ENCODE data around the gene AWAT2.

Gene AWAT2, protein sequence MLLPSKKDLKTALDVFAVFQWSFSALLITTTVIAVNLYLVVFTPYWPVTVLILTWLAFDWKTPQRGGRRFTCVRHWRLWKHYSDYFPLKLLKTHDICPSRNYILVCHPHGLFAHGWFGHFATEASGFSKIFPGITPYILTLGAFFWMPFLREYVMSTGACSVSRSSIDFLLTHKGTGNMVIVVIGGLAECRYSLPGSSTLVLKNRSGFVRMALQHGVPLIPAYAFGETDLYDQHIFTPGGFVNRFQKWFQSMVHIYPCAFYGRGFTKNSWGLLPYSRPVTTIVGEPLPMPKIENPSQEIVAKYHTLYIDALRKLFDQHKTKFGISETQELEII

DNA sequence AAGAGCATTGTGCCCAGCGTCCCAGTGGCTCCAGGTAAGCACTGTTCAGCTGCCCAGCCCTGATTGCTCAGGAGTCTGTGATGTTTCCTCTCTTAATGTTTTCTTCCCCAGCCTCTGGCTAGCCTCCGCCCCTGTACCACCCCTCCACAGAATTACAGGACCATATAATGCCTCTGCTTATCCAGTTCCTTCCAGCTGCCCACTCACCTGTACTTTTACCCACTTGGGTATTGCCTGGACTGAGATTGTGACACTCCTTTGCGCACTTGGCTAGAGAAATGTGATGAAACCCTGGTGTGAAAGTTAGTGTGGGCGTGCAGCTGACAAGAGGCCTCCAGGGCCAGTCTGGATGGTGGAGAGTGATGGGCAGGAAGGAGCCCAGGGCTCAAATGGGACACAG is at the start of gene AWAT2:
AWAT2 (minus strand) TSS at position 14 of the 400 bp plus-strand sequence; CDS start at position 8, 6 bp downstream.
- no peak for DNase-seq (ENCODE audit: extremely low read depth in 1 of 2, low read depth in 1 of 2)

DNA sequence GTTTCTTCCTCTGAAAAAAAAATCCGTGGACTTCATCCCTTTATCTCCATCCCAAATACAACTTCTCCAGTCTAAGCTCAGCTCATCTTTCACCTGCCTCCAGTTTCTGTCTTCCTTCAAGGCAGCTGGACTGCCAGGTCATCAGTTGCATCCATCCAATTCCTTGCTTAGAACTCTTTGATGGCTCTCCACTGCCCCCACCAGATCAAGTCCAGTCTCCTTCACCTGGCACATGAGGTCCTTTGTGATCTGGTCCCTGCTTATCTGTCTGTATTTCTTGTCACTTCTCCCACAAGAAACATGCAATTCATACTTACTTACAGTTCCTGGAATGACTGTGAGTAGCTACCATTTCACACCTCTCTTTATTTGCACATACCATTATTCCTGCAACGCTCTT is 46.3 kb upstream of the AWAT2 start:
- no peak for DNase-seq (ENCODE audit: extremely low read depth in 1 of 2, low read depth in 1 of 2)

DNA sequence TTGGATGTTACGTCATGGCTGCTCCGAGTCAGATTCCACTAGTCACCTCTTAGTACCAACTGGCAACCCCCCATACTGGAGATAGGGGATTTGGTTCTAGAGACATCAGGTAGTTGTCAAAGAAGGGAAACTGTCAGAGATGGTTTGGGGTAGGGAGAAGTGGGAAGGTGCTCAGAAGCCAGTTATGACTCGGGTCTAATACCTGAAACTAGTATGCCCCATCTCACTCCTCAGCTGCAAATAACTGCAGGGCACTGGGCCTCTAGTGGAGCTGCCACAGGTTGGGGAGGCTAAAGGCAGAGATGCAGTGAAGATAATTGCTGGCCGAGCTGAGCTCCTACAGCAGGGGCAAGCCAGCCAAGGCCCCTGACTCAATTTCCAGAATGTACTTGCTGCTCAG is 42.5 kb upstream of the AWAT2 start:
- DNase-seq (ENCODE audit: extremely low read depth in 1 of 2, low read depth in 1 of 2), result no peak

DNA sequence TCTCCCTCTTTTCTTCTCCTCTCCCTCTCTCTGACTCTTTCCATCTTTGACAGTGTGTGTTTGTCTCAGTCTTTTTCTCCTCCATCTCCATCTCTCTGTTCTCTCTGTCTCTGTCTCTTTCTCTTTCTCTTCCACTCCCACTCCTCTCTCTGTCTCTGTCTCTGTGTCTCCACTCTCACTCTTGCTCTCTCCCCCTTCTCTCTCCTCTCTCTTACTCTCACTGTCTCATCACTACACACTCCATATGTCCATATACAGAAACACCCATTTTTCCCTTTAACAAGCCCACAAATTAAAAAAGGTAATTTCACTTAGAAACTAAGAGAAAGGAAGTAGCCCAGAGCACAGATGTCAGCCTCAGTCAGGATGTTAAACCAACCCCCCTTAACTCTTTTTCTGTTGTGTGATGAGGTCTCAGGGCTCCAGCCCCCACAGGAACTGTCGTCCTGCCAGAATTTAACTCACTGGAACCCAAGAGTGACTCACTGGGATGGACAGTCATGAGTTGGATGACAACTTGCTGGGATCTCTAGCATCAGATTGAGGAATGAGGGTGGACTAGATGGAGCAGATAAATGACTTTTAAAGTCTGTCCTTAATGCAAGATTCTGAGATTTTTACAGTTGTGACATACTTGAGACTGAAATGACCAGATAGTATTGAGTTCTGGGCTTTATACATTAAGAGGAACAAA is 40.0 kb upstream of the AWAT2 start:
- no peak for DNase-seq (ENCODE audit: extremely low read depth in 1 of 2, low read depth in 1 of 2)

DNA sequence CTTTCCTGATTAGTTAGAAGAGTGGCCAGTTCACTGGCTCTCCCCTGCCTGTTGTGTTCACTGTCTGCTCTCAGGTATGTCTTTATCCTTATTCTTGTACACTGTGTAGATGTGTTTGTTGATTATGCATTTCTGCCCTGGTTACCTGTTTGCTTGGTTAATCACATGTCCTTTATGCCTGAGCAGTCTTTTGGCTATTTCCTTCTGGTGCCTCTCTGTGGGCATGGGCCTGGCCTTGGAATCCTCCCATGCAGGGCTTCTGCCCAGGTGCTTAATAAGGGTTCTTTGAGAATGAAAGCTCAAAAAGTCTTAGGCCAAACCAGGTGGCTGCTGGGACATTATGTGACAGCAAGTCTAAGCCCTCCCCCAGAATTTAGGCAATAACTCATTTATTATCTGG is 39.0 kb upstream of the AWAT2 start:
- DNase-seq (ENCODE audit: extremely low read depth in 1 of 2, low read depth in 1 of 2), result no peak

DNA sequence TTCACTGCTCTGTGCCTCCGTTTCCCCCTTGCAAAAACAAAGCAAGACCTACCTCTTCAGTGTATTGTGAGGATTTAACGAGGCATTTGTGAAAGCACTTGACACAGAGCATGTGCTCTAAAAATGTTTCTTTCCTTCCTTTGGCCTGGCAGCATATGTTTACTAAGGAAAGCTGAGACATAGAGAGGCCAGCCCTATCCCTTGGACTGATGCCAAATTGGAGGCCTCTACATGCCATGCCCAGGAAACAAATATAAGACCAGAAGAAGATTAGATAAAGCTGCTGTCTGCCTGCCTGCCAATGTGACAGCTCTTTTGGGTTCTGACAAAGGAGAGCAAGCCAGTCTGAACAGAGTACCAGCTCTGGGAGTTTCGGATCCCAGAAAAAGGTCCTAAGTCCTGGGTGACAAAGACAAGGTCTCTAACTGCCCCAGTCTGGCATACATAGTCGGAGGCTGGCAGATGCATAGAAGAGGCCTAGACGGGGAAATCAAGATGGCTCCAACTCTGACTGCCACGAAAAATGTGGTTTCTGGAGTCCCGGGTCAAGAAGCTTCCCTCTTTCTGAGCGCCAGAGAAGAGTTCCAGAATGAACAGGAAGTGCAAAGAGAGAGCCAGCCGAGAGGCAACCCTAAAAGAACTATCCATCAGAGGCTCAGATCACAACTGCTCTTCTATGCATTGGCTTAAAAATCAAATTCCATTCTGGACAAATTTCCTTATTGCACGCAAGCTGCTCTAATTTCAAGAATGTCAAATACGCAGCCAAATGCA is 38.3 kb upstream of the AWAT2 start:
- no peak for DNase-seq (ENCODE audit: extremely low read depth in 1 of 2, low read depth in 1 of 2)

DNA sequence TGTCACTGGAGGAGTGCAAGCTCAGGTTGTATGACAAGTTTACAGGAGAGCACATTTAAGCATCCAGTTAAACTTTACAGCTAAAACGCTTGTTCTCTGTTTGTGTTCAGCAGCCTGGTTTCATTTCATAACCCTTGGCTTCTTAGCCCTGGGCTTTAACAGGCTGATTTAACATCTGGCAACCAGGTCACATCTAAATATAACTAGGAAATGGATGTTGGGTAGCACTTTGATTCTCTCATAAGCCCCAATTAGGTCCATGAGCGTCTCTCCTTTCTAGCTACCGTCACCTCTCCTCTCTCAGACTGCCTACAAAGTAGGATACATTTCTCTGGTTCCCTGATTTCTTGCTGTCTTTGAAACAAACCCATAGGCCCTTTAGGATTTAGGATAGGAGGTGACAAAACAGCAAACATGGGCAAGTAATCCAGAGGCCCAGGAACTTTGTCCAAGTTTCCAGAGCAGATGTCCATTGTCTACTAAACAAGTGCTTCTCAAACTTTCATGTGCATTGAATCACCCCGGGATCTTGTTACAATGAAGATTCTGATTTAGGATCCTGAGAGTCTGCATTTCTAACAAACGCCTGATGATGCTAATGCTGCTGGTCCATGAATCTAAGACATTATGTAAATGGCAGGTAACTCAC is 35.0 kb upstream of the AWAT2 start:
- no peak for DNase-seq (ENCODE audit: extremely low read depth in 1 of 2, low read depth in 1 of 2)

DNA sequence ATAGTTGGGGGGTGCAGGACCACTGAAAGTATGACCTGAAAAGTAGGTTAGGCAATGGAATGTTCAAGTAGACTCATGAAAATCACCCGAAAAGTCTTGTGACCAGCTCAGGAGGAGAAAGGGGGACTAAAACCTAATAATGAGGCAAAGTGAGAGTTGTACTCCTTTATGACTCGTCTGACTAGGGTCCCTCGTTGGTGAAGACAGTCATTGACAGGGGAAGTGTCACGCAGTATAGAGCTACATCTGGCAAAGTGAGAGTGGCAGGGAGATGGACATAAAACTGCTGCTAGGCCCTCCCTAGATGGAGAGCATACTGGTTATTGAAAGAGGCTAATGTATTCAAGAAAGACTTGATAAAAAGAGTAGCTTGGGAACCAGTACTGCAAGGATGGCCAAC is 33.0 kb upstream of the AWAT2 start:
- no peak for DNase-seq (ENCODE audit: extremely low read depth in 1 of 2, low read depth in 1 of 2)

DNA sequence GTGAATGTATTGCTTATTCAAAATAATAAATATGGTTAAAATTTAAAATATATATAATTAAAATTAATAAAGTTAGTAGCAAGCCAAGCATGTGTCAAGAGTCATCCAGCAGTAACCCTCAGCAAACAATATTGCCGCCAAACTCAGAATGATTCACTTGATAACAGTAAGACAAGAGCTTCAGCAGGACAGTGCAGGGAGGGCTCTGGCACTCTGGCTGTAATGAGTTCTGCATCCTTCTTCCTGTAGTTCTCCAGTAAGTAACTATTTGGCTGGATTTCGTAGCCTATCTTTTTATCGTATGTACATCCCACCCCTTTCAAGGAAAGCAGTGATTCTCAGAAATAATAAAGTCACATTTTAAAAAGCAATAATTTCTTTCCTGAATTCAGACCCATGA is 30.1 kb upstream of the AWAT2 start:
- no peak for DNase-seq (ENCODE audit: extremely low read depth in 1 of 2, low read depth in 1 of 2)

DNA sequence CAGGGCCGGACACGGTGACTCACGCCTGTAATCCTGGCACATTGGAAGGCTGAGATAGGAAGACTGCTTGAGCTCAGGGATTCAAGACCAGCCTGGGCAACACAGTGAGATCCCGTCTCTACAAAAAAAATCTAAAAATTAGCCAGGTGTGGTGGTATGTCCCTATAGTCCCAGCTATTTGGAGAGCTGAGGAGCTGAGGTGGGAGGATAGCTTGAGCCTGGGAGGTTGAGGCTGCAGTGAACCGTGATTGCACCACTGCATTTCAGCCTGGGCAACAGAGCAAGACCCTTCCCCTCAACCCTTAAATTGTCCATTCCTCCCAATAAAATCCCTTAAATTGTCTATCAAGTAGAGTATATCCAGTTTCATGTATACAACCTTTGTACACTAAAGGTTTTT is 29.6 kb upstream of the AWAT2 start:
- DNase-seq (ENCODE audit: extremely low read depth in 1 of 2, low read depth in 1 of 2), result no peak

DNA sequence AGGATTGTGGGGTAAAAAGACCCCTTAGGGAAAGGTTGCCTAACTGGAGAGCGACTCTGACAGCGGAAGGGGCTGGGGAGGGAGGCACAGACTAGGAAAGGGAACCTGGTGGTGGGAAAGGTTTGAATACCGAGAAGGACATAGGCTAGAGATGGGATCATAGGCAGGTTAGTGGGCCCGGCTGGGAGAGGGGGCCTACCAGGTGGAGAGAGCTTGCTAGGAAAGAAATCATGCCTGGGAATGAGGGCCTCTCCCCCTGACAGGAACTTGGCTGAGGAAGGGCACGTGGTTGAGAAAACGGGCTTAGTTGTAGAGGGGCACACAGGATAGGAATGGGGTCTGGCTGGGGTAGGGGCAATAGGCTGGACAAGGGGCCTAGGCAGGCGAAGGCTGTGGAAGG is 16.9 kb upstream of the AWAT2 start:
- DNase-seq (ENCODE audit: extremely low read depth in 1 of 2, low read depth in 1 of 2), result no peak

DNA sequence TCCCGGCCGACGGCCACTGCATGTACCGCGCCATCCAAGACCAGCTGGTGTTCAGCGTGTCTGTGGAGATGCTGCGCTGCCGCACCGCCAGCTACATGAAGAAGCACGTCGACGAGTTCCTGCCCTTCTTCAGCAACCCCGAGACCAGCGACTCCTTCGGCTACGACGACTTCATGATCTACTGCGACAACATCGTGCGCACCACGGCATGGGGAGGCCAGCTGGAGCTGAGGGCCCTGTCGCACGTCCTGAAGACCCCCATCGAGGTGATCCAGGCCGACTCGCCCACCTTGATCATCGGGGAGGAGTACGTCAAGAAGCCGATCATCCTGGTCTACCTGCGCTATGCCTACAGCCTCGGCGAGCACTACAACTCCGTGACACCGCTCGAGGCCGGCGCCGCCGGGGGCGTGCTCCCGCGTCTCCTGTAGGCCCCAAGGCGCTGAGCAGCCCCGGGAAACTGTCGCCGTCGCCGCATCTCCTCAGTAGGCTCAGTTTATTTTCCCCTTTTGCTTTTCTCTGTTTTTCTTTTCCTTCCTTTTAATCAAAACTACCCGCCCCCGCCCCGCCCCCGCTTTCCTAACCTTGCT is 13.3 kb upstream of the AWAT2 start:
- DNase-seq (ENCODE audit: extremely low read depth in 1 of 2, low read depth in 1 of 2), result no peak

DNA sequence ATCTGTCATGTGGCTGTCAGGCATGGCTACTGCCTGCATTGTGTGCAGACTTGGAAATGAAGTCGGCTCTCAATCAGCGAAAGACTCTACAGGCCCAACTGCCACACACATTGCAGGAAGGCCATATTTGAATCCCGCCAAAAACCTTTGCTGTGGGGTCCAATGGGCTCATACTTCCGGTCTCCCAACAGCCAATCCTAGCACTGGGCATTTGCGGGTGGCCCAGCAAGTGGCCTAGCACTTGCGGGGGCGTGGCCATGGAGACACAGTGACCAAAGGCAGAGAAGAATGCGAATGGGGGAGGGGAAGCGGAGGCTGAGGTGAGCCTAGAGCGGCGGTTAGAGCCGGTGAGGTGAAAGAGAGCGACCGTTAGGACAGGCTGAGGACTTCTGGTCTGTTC is 12.3 kb upstream of the AWAT2 start, which contains the start of gene OTUD6A:
OTUD6A (plus strand) TSS at position 382 of the 400 bp plus-strand sequence. CDS start 68 bp downstream, outside the sequence.
- no peak for DNase-seq (ENCODE audit: extremely low read depth in 1 of 2, low read depth in 1 of 2)

DNA sequence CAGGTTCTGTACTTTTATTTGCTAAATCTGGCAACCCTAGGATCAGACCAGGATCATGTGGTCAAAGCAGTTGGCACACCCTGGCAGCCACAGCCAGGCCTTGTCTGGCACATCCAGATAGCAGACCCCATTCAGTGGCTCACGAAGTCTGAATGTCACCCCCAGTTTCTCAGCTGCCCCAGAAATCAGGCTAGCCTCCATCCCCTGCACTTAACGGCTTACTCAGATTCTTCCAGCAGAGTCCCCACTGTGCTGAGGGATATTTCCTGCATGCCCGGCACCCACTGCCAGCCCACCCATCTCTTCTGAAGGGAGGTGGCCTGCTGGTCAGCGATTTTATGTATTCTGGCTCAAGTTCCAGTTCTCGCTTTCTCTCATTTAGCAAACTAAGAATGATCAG is 4.7 kb upstream of the AWAT2 start:
- DNase-seq (ENCODE audit: extremely low read depth in 1 of 2, low read depth in 1 of 2), result no peak

DNA sequence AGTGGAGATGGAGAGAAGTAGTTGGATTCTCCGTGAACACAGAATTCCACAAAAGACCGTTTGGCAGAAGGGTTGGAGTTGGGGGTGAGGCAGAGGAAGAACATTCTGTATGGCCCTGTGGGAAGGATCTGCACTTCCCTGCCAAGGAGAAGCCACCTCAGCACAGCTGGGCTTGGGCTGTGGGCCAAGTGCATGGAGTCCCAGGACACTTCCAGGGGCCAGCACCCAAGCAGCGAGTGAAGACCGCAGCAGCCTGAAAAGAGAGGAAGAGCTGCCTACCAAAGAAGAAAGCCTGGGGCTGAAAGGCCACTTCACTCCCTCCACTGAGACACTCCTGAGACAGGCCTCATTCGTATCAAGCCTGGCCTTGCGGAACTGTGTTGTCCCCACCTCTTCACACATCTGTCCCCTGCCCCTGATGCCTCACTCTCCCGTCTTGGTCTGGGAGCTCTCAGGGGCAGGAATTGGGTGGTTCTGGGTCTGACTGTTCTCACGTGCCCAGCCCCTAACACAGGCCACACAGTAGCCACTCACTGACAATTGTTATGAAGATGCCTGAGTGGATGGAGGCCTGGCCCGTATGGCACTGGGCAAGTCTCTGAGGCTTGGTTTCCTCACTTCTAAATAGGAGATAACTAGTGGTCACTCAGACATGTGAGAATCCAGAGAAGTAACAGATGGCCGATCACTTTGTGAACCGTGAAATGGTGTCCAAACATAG is 3.3 kb upstream of the AWAT2 start:
- DNase-seq (ENCODE audit: extremely low read depth in 1 of 2, low read depth in 1 of 2), result no peak

DNA sequence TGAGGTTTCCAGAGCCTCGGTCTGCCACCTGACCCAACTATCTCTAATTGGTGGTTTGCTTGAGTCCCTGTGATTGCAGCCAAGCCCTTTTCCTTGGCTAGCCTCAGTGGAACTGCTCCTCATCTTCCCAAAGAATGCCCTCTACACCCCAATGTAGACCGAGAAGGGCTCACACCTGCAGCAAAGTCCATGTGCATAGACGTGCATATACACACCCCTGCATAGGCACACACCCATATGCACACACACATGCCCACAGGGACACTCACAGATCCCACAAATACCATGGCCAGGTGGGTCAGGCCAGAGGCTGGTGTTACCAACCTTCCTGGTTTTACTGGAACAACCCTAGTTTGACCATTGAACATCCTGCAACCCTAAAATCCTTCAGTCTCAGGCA is 332 bp downstream of the AWAT2 start:
- no peak for DNase-seq (ENCODE audit: extremely low read depth in 1 of 2, low read depth in 1 of 2)

DNA sequence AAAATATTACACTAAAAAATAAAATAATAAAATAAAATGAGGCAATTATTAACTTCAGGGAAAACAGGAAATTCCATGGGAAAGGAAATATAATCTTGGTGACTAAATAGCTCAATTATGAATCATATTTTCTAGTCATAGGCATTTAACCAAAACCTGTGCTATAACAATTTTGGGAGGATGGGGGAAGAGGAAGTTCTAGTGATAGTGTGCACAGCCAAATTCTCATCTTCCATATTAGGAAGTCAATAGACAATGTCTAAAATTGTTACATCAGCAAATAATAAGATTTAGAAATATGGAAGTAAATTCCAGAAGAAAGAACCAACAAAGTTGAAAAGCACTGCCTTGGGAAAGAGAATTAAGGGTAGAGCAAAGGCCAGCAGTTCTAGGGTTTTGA is 2.8 kb downstream of the AWAT2 start:
- DNase-seq (ENCODE audit: extremely low read depth in 1 of 2, low read depth in 1 of 2), result no peak

DNA sequence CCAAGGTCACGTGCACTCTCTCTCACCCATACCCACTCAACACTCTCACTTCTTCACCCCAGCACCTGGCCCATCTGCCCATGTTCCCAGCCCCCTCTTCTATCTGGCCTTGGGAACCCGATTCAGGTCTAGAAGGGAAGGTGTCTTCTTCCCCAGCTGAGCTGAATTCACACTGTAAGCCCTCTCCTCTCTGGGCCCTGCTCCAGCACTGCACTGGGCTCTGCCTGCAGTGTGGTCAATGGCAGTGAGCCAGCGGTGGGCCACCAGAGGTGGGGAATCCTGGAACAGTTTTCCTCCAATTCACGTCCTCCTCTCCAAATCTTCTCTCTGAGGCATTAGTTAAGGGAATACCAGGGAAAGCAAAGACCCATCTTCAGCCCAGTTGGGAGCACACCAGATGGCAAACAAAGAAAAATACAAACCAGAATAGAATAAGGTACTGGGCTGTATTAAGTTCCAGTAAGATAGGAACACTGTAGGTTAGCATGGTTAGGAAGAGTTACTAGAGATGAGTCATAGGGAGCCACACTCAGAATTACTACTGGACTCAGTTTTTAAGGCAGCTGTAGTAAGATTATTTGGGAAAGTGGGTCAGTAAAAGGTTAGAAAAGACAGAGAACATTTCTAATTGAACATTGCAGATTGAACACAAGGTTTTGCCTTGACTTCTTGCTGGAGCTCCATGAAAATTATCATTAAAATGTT is 5.0 kb downstream of the AWAT2 start:
- DNase-seq (ENCODE audit: extremely low read depth in 1 of 2, low read depth in 1 of 2), result no peak

DNA sequence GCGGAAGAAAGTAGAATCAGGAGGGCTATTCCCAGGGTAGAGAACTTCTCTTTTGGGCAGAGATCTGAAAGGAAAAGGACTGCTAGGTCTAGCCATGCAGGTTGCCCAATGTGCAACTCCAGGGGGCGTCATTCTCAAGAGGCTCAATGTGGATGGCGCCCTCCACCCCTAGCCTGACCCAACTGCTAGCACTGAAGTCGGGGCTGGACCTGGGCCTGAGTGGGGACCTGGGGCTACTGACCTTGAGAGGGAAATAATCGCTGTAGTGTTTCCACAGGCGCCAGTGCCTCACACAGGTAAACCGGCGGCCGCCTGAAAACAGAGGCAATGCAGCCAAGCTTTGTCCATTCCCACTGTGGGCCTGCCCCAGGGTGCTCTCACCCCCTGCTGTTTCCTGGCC is 6.1 kb downstream of the AWAT2 start:
- no peak for DNase-seq (ENCODE audit: extremely low read depth in 1 of 2, low read depth in 1 of 2)
